ENCODE measurements around the gene ZNF497.

ZNF497 gene

GRCh38 chr19:58401840-58402421 lies 39.4 kb upstream of the ZNF497 start:
- in situ Hi-C loops (cut with HindIII; ENCODE audit: low sequenced_read_pairs), result no loop called here
- no peak for DNase-seq (ENCODE audit: low read depth)
- no peak for TF ChIP-seq CTCF (IDR thresholded peaks at IDR 0.05; ENCODE audit: low read depth, low read length, missing control alignments)
- peak overlapping the region; percentile 62 for H3K4me3 ChIP-seq (ENCODE audit: low read depth, low read length)

GRCh38 chr19:58400916-58401839 lies 38.6 kb upstream of the ZNF497 start:
- TF ChIP-seq CTCF (IDR thresholded peaks at IDR 0.05; ENCODE audit: low read depth, low read length, missing control alignments), result no peak
- DNase-seq (ENCODE audit: low read depth), result peak; percentile 98
- peak overlapping the region; percentile 62 for H3K4me3 ChIP-seq (ENCODE audit: low read depth, low read length)
- in situ Hi-C loops (cut with HindIII; ENCODE audit: low sequenced_read_pairs), result no loop called here

GRCh38 chr19:58400316-58400915 lies 37.9 kb upstream of the ZNF497 start:
- in situ Hi-C loops (cut with HindIII; ENCODE audit: low sequenced_read_pairs), result no loop called here
- no peak for TF ChIP-seq CTCF (IDR thresholded peaks at IDR 0.05; ENCODE audit: low read depth, low read length, missing control alignments)

GRCh38 chr19:58399903-58400302 lies 37.4 kb upstream of the ZNF497 start:
- in situ Hi-C loops (cut with HindIII; ENCODE audit: low sequenced_read_pairs), result no loop called here
- TF ChIP-seq CTCF (IDR thresholded peaks at IDR 0.05; ENCODE audit: low read depth, low read length, missing control alignments), result no peak
- H3K4me3 ChIP-seq (ENCODE audit: low read depth, low read length), result no peak overlapping the region
- DNase-seq (ENCODE audit: low read depth), result no peak

More at GRCh38 chr19:58400316-58400915, 37.9 kb upstream of the ZNF497 start:
- H3K4me3 ChIP-seq (ENCODE audit: low read depth, low read length), result peak overlapping the region; percentile 62
- DNase-seq (ENCODE audit: low read depth), result no peak

GRCh38 chr19:58398545-58398944 lies 36.0 kb upstream of the ZNF497 start:
- no peak for DNase-seq (ENCODE audit: low read depth)
- no peak overlapping the region for H3K4me3 ChIP-seq (ENCODE audit: low read depth, low read length)
- no peak for TF ChIP-seq CTCF (IDR thresholded peaks at IDR 0.05; ENCODE audit: low read depth, low read length, missing control alignments)
- in situ Hi-C loops (cut with HindIII; ENCODE audit: low sequenced_read_pairs), result no loop called here

- TF ChIP-seq CTCF (IDR thresholded peaks at IDR 0.05; ENCODE audit: low read depth, low read length, missing control alignments), result no peak
- H3K4me3 ChIP-seq (ENCODE audit: low read depth, low read length), result no peak overlapping the region
- DNase-seq (ENCODE audit: low read depth), result no peak
- in situ Hi-C loops (cut with HindIII; ENCODE audit: low sequenced_read_pairs), result no loop called here
These were observed 35.5 kb upstream of the ZNF497 start for GRCh38 chr19:58398087-58398486.
